Measurements from ENCODE around the gene TEF. TPM values are rescaled to one million over a fixed set of nuclear protein-coding genes. Genes with fewer than 3 reads are reported as not detected.

Gene TEF
- polyA plus RNA-seq, 1 of the 3 experiments (the other 2 are of a cell fraction) = 3.6 TPM

DNA sequence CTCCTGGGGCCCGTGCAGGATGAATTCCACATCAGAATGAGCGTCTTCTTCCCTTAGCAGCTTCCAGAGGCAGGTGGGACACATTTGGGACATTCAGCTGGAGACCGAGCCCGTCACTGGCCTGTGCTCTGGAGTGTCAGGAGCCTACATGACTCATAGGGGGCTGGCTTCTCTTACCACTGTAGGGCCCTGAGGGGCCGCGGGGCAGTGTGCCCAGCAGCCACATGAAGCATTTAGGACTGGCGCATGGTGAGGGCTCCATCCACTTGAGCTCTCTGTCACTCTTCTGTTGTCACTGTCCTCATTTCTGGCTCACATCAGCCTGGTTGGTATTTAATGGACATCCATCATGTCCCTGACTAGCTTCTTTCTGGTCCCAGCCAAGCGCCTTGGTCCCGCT lies 38.0 kb upstream of the TEF start (continued):
- TF ChIP-seq RCOR1 (IDR thresholded peaks at IDR 0.05; ENCODE audit: low read length) (no peak), RAD21 (IDR thresholded peaks at IDR 0.05; ENCODE audit: low read length) (no peak), CHD2 (IDR thresholded peaks at IDR 0.05; ENCODE audit: low read length, partially characterized antibody) (no peak)

DNA sequence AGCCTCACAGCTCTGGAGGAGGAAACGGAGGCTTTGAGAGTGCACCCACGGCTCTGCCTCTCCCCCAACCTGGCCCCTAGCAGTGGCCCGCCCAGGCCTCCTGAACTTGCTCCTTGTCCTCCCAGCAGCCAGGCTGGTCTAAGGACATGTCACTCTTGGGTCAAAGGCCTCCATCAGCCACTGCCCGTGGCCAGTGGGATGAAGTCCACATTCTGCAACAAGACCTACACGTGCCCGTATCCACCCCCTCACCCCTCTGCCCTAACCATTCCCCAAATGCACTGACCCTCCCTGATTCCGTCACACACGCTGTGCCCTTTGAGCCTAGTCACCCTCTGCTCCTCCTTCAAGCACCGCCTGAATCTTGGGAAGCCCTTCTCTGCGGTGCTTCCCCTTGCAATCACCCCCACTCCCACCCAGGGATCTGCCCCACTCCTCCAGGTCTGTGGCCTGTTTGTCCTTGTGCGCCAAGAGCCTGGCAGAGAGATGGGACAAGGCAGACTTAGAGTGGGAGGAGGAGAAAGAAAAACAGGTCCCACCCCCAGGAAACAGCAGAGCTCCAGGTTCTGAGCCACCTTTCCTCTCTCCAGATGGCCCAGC lies 37.5 kb upstream of the TEF start:
- ChIA-PET POLR2A (no interaction called here), CTCF (interaction anchor here (0.5 kb wide), 1 partner anchor 76 kb away, joined by 4 read pairs; no protein-coding TSS in a partner anchor)
- Histone ChIP-seq H3K27me3 (ENCODE audit: insufficient read depth) (no peaks in the 10 kb centered on the region), H3K4me3 (ENCODE audit: low read depth in 2 of 2, low read length in 1 of 2) (no peak overlapping the region), H3K36me3 (replicated peaks in 1 of 2; ENCODE audit: control insufficient read depth in 1 of 2, insufficient read depth in 2 of 2, low read length in 1 of 2) (peaks cover 0 to 28% of the 10 kb centered on the region in 2 experiments), H3K4me2 (no peak overlapping the region), H3K27ac (ENCODE audit: low read depth in 2 of 2, low read length in 1 of 2) (no peak overlapping the region), H3K9ac (no peak overlapping the region), H3K9me3 (no peaks in the 10 kb centered on the region), H2AFZ (ENCODE audit: low read depth) (no peak overlapping the region), H4K20me1 (ENCODE audit: insufficient read depth) (no peaks in the 10 kb centered on the region), H3K79me2 (ENCODE audit: insufficient read depth) (no peaks in the 10 kb centered on the region), H3F3A (replicated peaks; ENCODE audit: insufficient read depth) (no peaks in the 10 kb centered on the region), H3K9me2 (no peaks in the 10 kb centered on the region), H3K4me1 (ENCODE audit: control insufficient read depth in 1 of 2, insufficient read depth in 2 of 2, low read depth in 1 of 2, low read length in 1 of 2) (no peaks in the 10 kb centered on the region)
- 89% methylated on average over 5 of the region's 11 CpGs for WGBS (ENCODE audit: low lambda C conversion rate)
- TF ChIP-seq EZH2phosphoT487 (IDR thresholded peaks at IDR 0.05; ENCODE audit: borderline replicate concordance, low read depth) (no peak), NFIC (IDR thresholded peaks at IDR 0.05; ENCODE audit: borderline replicate concordance) (no peak), REST (IDR thresholded peaks at IDR 0.05; ENCODE audit: low read depth, low read length) (no peak), ELF1 (IDR thresholded peaks at IDR 0.05) (no peak), FOXM1 (IDR thresholded peaks at IDR 0.05; ENCODE audit: low read depth) (no peak), SMC3 (IDR thresholded peaks at IDR 0.05; ENCODE audit: low read depth, low read length) (no peak), GABPA (IDR thresholded peaks at IDR 0.05; ENCODE audit: low read depth) (no peak), SIN3A (IDR thresholded peaks at IDR 0.05; ENCODE audit: borderline replicate concordance, low read depth, low read length) (no peak), JUND (IDR thresholded peaks at IDR 0.05) (no peak), CHD2 (IDR thresholded peaks at IDR 0.05; ENCODE audit: low read length, partially characterized antibody) (no peak), FOSL2 (IDR thresholded peaks at IDR 0.05; ENCODE audit: borderline replicate concordance, low read depth) (no peak), USF2 (IDR thresholded peaks at IDR 0.05; ENCODE audit: borderline replicate concordance, low read depth, low read length) (no peak), YY1 (IDR thresholded peaks at IDR 0.05; ENCODE audit: low read depth) (no peak)
- no peak for DNase-seq

Measured in SK-N-SH (cell line).